SK-N-DZ (cell line): ENCODE measurements around the gene SLC5A1.
"Not testable (repeated sequence)": the region's sequence is repeated elsewhere in the genome, so short reads cannot be mapped to it uniquely, and the experiment has no call there.

Source experiments
- DNase-seq: peaks from one replicate; pipeline ENCODE4 v3.0.0-alpha.2; 2015; ENCODE audit warnings: low spot score
- small RNA-seq, 2 experiments: library from RNA; depleted of rRNA; stranded (forward); fragments of <200 nt; gene quantifications; one replicate each; pipeline ENCODE3, GENCODE V24; 2014

The SLC5A1 gene

DNA sequence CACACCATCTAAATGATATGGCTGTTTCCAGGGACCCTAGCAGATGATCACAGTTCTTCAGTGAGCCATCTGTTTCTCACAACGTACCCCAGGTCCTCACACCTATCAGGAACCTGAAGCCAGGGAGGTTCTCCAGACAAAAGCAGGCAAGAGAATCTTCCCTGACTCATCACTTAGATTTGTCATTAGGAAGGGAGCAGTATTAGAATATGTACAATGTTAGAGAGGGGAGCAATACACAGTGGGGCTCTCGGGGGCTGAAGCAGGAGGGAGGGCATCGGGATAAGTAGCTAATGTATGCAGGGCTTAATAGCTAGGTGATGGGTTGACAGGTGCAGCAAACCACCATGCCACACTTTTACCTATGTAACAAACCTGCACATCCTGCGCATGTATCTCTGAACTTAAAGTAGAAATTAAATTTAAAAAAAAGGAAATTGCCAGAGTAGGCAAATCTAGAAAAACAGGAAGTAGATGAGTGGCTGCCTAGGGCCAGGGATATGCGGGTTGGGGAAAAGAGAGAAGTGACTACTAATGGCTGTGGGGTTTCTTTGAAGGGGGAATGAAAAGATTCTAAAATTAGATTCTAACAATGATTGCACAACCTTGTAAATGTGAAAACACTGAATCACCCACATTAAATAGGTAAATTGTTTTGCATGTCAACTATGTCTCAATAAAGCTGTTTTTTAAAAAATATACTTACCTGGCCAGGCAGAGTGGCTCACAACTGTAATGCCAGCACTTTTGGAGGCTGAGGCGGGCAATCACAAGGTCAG is 101.6 kb downstream of the SLC5A1 start:
- no peak for DNase-seq

DNA sequence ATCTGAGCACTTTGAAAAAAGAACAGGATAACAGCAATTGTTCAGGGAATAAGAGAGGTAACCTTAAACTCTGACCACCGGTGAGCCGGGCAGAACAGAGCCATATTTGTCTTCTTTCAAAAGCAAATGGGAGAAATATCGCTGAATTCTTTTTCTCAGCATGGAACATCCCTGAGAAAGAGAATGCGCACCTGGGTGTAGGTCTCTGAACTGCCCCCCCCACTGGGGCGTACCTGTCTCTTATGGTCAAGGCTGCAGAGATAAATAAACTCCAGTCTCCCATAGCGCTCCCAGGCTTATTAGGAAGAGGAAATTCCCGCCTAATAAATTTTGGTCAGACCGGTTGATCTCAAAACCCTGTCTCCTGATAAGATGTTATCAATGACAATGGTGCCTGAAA is 104.1 kb downstream of the SLC5A1 start:
- not testable (repeated sequence) for DNase-seq

DNA sequence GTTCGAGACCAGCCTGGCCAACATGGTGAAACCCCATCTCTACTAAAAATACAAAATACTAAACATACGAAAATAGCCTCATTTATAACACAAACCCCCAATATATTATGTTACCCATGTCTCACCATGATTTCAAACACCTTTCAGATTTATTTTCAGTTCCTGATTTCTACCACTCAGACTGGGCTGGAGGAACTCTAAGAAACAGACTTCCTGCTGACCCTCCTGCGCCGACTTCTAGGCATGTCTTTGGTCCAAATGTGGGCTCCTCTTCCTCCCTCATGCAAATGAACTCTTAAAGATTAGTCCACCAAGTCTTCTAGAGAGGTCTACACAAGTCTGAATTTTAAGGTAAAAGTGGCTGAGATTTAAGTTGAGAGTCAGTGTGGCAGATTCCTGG is 105.3 kb downstream of the SLC5A1 start:
- not testable (repeated sequence) for DNase-seq

DNA sequence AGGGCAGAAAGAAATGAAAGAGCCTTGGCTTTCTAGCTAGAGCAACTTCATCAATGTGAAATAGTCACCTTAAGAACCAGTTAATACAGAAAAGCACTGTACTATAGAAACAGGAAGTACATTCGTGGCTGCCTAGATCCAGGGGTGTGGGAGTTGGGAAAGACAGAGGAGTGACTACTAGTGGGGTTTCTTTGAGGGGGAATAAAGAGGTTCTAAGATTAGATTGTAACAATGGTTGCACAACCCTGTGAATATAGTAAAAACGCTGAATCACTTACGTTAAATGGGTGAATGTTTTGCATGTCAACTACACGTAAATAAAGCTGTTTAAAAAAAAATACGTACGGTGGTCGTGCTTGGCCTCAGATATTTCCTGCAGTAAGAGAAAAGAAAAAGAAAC is 107.6 kb downstream of the SLC5A1 start:
- DNase-seq, result not testable (repeated sequence)

DNA sequence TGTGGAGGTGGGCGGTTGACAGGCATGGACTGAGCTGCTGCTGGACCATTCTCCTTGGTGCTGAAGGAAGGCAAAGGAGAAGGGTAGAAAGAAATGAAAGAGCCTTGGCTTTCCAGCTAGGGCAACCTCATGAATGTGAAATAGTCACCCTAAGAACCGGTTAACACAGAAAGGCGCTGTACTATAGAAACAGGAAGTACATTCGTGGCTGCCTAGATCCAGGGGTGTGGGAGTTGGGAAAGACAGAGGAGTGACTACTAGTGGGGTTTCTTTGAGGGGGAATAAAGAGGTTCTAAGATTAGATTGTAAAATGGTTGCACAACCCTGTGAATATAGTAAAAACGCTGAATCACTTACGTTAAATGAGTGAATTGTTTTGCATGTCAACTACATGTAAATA is 108.6 kb downstream of the SLC5A1 start:
- not testable (repeated sequence) for DNase-seq

DNA sequence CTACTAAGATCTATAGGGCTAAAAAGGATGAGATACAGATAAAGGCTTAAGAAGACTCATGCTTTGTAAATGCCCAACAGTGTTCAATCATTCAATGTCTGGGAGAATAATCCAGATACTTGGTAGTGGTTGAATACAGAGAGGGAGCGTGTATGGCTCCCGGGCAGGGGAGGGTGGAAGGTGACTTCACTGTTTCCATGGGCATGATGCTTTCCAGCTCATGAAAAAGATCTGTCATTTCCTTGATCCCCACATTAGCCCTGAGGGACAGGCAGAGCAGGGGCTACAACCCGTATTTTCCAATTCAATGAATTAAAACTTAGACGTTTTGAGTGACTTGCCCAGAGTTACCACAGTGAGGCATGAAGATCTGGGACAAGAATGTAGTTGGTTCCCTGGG is 111.7 kb downstream of the SLC5A1 start:
- not testable (repeated sequence) for DNase-seq

DNA sequence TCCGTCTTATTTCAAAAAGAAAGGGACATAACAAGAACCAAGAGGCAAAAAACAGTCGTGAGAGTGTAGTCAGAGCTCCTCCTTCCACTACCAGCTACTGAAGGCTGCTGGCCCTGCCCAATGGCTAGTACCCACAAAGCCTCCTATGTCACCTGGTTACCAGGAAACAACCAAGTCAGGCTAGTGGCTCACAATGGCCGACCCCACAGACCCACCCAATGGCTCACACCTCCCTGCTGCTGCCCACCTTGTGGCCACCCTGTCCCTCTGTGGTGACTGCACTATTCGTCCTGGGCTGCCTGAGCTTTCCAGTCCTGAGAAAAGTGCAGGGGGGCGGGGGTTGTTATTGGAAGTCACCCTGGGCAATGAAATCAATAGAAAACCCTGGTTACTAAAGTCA is 114.6 kb downstream of the SLC5A1 start:
- DNase-seq, result not testable (repeated sequence)

DNA sequence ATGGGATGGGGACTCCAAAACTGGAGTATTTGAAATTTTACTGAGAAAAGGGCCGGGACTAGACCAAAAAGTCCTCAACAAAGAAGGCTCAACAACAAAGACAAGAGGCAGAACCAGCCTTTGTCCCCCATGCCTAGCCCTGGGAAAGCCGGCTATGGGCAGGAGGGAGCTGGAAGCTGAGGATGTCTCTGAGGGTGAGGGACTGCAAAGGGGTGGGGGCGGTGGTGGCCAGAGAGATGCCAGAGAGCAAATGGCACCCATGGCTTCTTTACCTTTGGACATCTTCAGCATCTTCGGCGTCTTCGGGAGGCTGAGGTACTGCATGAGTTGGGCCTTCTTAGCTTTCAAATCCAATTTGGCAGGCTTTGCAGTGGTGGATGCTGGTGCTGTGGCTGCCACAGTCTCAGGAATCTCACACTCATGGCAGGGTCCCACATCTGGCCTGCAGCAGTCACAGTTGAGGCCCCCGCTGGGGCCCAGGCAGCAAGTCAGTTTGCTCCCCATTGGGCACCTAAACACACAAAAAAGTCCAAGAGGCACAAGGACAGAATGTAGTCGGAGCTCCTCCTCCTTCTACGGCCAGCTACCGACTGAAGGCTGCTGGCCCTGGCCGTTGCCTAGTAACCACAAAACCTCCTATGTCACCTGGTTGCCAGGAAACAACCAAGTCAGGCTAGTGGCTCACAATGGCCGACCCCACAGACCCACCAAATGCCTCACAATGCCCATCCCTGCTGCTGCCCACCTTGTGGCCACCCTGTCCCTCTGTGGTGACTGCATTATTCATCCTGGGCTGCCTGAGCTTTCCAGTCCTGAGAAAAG is 115.9 kb downstream of the SLC5A1 start, which contains the start of gene C22orf42:
Gene C22orf42, minus strand, starts transcription at position 592 of the 822 bp plus-strand sequence. Its CDS starts 88 bp downstream, at position 504.
- no peak for DNase-seq

DNA sequence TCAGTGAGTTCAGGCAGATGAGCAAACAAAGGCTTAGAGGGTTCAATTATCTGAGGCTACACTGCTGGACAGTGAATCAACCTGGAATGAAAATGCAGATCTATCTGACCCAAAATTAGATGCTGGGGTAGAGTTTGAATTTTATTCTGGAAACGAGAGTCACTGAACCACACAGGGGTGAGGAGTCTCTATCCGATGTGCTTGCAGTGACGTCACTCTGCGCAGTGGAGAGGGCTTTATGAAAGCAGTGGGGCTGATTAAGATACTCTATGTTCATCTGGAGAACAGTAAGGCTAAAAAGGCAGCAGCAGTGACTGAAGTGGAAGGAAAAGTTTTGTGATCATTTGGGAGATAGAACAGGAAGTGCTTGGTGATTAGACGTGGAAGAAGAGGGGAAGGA is 117.3 kb downstream of the SLC5A1 start:
- not testable (repeated sequence) for DNase-seq

Small RNA genes within 50 kb of the gene (small RNA-seq; reads per million reads assigned to genes)
- gene AP1B1P2, result 0 reads per million in 2 experiments
